OCI-LY7 (cell line): ENCODE data around the gene RBM44. TPM values are rescaled to one million over a fixed set of nuclear protein-coding genes. Genes with fewer than 3 reads are reported as not detected.
"Not testable (repeated sequence)": the region's sequence is repeated elsewhere in the genome, so short reads cannot be mapped to it uniquely, and the experiment has no call there.

ENCODE experiments used
- BruUV-seq: library from RNA; stranded (reverse); fragments of 400-500 nt; replicated peaks from 2 replicates; lab custom pipeline; 2021; lab: Mats Ljungman, UMichigan
- CTCF ChIA-PET: fragments of 300-600 bp; sonication (Branson Sonifier 250); formaldehyde crosslinking; loops from one replicate; lab custom pipeline; 2022; ENCODE audit warnings: antibody characterized with exemption; ENCODE audit not compliant: unreplicated experiment; lab: Charles Lee
- POLR2A ChIA-PET: fragments of 300-600 bp; sonication (Branson Sonifier 250); formaldehyde crosslinking; loops from one replicate; lab custom pipeline; 2022; ENCODE audit warnings: antibody characterized with exemption; lab: Charles Lee
- DNase-seq: peaks from one replicate; pipeline ENCODE4 v3.0.0-alpha.2; 2015; ENCODE audit warnings: low spot score
- H2AFZ ChIP-seq: fragments of 200-600 bp; sonication (generic), shearing (Covaris generic); 2 replicates; pipeline ENCODE4 v1.6.1; 2014; ENCODE audit warnings: mild to moderate bottlenecking, antibody characterized with exemption, low read length, moderate library complexity
- H3K27ac ChIP-seq: fragments of 200-600 bp; sonication (generic); 2 replicates; pipeline ENCODE4 v1.5.1; 2014; ENCODE audit warnings: mixed run types, low read depth, mild to moderate bottlenecking, moderate library complexity, low read length, inconsistent platforms; ENCODE audit not compliant: poor library complexity, severe bottlenecking
- H3K36me3 ChIP-seq: fragments of 200-600 bp; sonication (generic); 2 replicates; pipeline ENCODE4 v1.6.1; 2014; ENCODE audit warnings: mild to moderate bottlenecking, antibody characterized with exemption, low read length, moderate library complexity, mixed read lengths; ENCODE audit not compliant: insufficient read depth
- H3K4me1 ChIP-seq: fragments of 200-600 bp; sonication (generic); 2 replicates; pipeline ENCODE4 v1.5.1; 2014; ENCODE audit warnings: mild to moderate bottlenecking, low read length; ENCODE audit not compliant: insufficient read depth, poor library complexity, severe bottlenecking
- H3K4me2 ChIP-seq: fragments of 200-600 bp; sonication (generic); 2 replicates; pipeline ENCODE4 v1.6.1; 2014; ENCODE audit warnings: mild to moderate bottlenecking, low read length
- H3K4me3 ChIP-seq: fragments of 200-600 bp; sonication (generic); 2 replicates; pipeline ENCODE4 v1.5.1; 2014; ENCODE audit warnings: mild to moderate bottlenecking, low read depth, low read length; ENCODE audit not compliant: poor library complexity, severe bottlenecking
- H3K79me2 ChIP-seq: fragments of 200-600 bp; sonication (generic); 2 replicates; pipeline ENCODE4 v1.6.1; 2016; ENCODE audit warnings: low read depth, mild to moderate bottlenecking, low read length, moderate library complexity, mixed read lengths; ENCODE audit not compliant: insufficient read depth
- H3K9me2 ChIP-seq: fragments of 200-600 bp; sonication (generic); 2 replicates; pipeline ENCODE4 v1.6.1; 2016; ENCODE audit warnings: mild to moderate bottlenecking, low read length, mixed read lengths; ENCODE audit not compliant: insufficient read depth
- H3K9me3 ChIP-seq: fragments of 200-600 bp; sonication (generic); 2 replicates; pipeline ENCODE4 v1.6.1; 2014; ENCODE audit warnings: mild to moderate bottlenecking, mixed run types, low read length, mixed read lengths
- H4K20me1 ChIP-seq: fragments of 200-600 bp; sonication (generic); 2 replicates; pipeline ENCODE4 v1.6.1; 2014; ENCODE audit warnings: mild to moderate bottlenecking, antibody characterized with exemption, low read length, moderate library complexity, mixed read lengths; ENCODE audit not compliant: insufficient read depth
- EZH2phosphoT487 ChIP-seq: fragments of 200-600 bp; sonication (generic); IDR thresholded peaks from 2 replicates; pipeline ENCODE4 v1.6.1; 2018; ENCODE audit warnings: low read depth, borderline replicate concordance, mild to moderate bottlenecking, mixed run types, antibody characterized with exemption, low read length, moderate library complexity, mixed read lengths
- intact Hi-C: fragments of 100-400 bp; cut with micrococcal nuclease; formaldehyde crosslinking; loops from one replicate; pipeline ENCODE4 v1.10.0; 2022; ENCODE audit not compliant: unreplicated experiment
- total RNA-seq, 2 experiments: library from RNA; depleted of rRNA in 1 of 2; stranded (reverse); fragments of >200 nt in 1 of 2; shearing (Covaris generic) in 1 of 2; gene quantifications; 2 replicates each; pipeline ENCODE4 v1.2.3, GENCODE V29; 2014 to 2022
- TF ChIP-seq, protein P1 (sequence below): fragments of 200-600 bp; sonication (generic); conservative IDR thresholded peaks from 2 replicates; pipeline ENCODE4 v1.5.1; 2014; ENCODE audit warnings: mild to moderate bottlenecking, antibody characterized with exemption, low read length, moderate library complexity, mixed read lengths

RBM44 gene
- total RNA-seq, 2 experiments from 2014 or later = 0.72 to 1.2 TPM

DNA sequence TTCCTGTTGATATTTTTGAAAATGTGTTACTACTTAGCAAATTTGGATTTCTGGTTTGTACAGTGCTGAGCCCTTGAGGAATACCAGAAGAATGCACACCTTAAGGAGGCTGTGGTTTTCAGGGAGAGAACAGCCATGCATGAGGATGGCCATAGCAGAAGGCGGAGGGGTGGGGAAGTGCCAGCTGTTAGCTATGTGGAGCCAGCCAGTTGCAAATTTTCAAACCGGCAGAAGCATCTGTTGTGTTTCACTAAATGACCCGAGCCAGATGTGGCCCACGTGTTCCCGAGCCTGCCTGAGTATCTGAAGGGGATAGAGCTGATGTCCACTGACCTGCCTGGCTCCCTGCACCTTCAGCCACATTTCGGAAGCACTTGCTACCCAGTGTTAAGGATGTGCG is 16.4 kb upstream of the RBM44 start:
- DNase-seq = no peak
- no peaks in the 10 kb centered on the region for H3K9me2 ChIP-seq
- H3K36me3 ChIP-seq = peaks cover 81% of the 10 kb centered on the region
- POLR2A ChIA-PET = interaction anchor here (1.0 kb wide), 1 partner anchor 158 kb away, joined by 3 read pairs; no protein-coding TSS in a partner anchor
- BruUV-seq = no TSS peak
- no peak overlapping the region for H3K4me3 ChIP-seq
- CTCF ChIA-PET = no interaction called here
- peaks cover 9% of the 10 kb centered on the region; the same call in 1 of the 2 replicates for H3K9me3 ChIP-seq
- H2AFZ ChIP-seq = no peak overlapping the region
- no peak for TF ChIP-seq EZH2phosphoT487
- no peak overlapping the region for H3K27ac ChIP-seq
- H4K20me1 ChIP-seq = no peaks in the 10 kb centered on the region
- no peaks in the 10 kb centered on the region for H3K4me1 ChIP-seq
- H3K4me2 ChIP-seq = no peak overlapping the region
- no peaks in the 10 kb centered on the region for H3K79me2 ChIP-seq
- intact Hi-C loops = no loop called here

DNA sequence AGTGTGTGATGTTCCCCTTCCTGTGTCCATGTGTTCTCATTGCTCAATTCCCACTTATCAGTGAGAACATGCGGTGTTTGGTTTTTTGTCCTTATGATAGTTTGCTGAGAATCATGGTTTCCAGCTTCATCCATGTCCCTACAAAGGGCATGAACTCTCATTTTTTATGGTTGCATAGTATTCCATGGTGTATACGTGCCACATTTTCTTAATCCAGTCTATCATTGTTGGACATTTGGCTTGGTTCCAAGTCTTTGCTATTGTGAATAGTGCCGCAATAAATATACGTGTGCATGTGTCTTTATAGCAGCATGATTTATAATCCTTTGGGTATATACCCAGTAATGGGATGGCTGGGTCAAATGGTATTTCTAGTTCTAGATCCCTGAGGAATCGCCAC is 14.9 kb upstream of the RBM44 start:
- intact Hi-C loops, H3K4me3 ChIP-seq, H3K27ac ChIP-seq, H3K9me2 ChIP-seq, H3K4me1 ChIP-seq, POLR2A ChIA-PET, H2AFZ ChIP-seq, H4K20me1 ChIP-seq, H3K4me2 ChIP-seq, DNase-seq, H3K9me3 ChIP-seq, BruUV-seq, H3K79me2 ChIP-seq: not testable (repeated sequence)
- peaks cover 69% of the 10 kb centered on the region for H3K36me3 ChIP-seq
- CTCF ChIA-PET = interaction anchor here (1.0 kb wide), 1 partner anchor 38 kb away, joined by 3 read pairs; no protein-coding TSS in a partner anchor

DNA sequence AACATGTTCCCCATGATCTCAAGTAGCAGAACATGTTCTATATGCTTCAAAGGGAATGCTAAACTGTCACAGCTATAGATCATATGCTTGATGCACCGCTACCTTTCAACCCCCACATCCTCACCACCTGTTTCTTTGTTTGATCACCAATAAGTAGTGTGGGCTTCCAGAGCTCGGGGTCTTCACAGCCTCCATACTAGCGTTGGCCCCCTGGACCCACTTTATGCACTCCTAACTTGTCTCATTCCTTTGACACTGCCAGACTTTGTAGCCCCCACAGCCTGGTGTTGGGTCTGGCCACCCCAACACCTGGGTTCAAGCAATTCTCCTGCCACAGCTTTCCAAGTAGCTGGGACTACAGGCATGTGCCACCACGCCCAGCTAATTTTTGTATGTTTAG is 11.6 kb upstream of the RBM44 start:
- DNase-seq = no peak
- ChIA-PET POLR2A (interaction anchor here (0.7 kb wide), 1 partner anchor 319 kb away, joined by 6 read pairs; no protein-coding TSS in a partner anchor), CTCF (no interaction called here)
- Histone ChIP-seq H3K36me3 (peaks cover 37% of the 10 kb centered on the region), H3K4me3 (no peak overlapping the region), H2AFZ (no peak overlapping the region), H3K4me1 (no peaks in the 10 kb centered on the region), H3K9me2 (no peaks in the 10 kb centered on the region), H3K27ac (no peak overlapping the region), H3K4me2 (no peak overlapping the region), H3K79me2 (no peaks in the 10 kb centered on the region), H3K9me3 (peaks cover 9% of the 10 kb centered on the region; the same call in 1 of the 2 replicates), H4K20me1 (no peaks in the 10 kb centered on the region)
- TF ChIP-seq, protein P1, sequence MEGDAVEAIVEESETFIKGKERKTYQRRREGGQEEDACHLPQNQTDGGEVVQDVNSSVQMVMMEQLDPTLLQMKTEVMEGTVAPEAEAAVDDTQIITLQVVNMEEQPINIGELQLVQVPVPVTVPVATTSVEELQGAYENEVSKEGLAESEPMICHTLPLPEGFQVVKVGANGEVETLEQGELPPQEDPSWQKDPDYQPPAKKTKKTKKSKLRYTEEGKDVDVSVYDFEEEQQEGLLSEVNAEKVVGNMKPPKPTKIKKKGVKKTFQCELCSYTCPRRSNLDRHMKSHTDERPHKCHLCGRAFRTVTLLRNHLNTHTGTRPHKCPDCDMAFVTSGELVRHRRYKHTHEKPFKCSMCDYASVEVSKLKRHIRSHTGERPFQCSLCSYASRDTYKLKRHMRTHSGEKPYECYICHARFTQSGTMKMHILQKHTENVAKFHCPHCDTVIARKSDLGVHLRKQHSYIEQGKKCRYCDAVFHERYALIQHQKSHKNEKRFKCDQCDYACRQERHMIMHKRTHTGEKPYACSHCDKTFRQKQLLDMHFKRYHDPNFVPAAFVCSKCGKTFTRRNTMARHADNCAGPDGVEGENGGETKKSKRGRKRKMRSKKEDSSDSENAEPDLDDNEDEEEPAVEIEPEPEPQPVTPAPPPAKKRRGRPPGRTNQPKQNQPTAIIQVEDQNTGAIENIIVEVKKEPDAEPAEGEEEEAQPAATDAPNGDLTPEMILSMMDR = no peak
- no peak for TF ChIP-seq EZH2phosphoT487
- no TSS peak for BruUV-seq
- intact Hi-C loops = no loop called here
